Measurements from ENCODE around the gene CTIF.

The CTIF gene

GRCh38 chr18:48589797-48590519, 51.1 kb downstream of the CTIF start:
- TF ChIP-seq CTCF (IDR thresholded peaks at IDR 0.05; ENCODE audit: low read depth, low read length, missing control alignments), result no peak
- DNase-seq (ENCODE audit: extremely low read depth, low read depth), result no peak

GRCh38 chr18:48590678-48591077, 51.8 kb downstream of the CTIF start:
- peak; percentile 43 for DNase-seq (ENCODE audit: extremely low read depth, low read depth)
- H3K4me3 ChIP-seq (replicated peaks; ENCODE audit: low read depth, low read length), result no peak overlapping the region
- no peak for TF ChIP-seq CTCF (IDR thresholded peaks at IDR 0.05; ENCODE audit: low read depth, low read length, missing control alignments)

More at GRCh38 chr18:48589797-48590519, 51.1 kb downstream of the CTIF start:
- H3K4me3 ChIP-seq (replicated peaks; ENCODE audit: low read depth, low read length), result no peak overlapping the region

GRCh38 chr18:48592540-48593171, 53.8 kb downstream of the CTIF start:
- no peak overlapping the region for H3K4me3 ChIP-seq (replicated peaks; ENCODE audit: low read depth, low read length)
- TF ChIP-seq CTCF (IDR thresholded peaks at IDR 0.05; ENCODE audit: low read depth, low read length, missing control alignments), result no peak
- DNase-seq (ENCODE audit: extremely low read depth, low read depth), result no peak

- H3K4me3 ChIP-seq (replicated peaks; ENCODE audit: low read depth, low read length), result no peak overlapping the region
- no peak for DNase-seq (ENCODE audit: extremely low read depth, low read depth)
- TF ChIP-seq CTCF (IDR thresholded peaks at IDR 0.05; ENCODE audit: low read depth, low read length, missing control alignments), result no peak
These were observed 55.8 kb downstream of the CTIF start for GRCh38 chr18:48594471-48595094.

- no peak overlapping the region for H3K4me3 ChIP-seq (replicated peaks; ENCODE audit: low read depth, low read length)
- no peak for DNase-seq (ENCODE audit: extremely low read depth, low read depth)
- TF ChIP-seq CTCF (IDR thresholded peaks at IDR 0.05; ENCODE audit: low read depth, low read length, missing control alignments), result no peak
These were observed 56.9 kb downstream of the CTIF start for GRCh38 chr18:48595703-48596218.

GRCh38 chr18:48597110-48597509, 58.3 kb downstream of the CTIF start:
- no peak for DNase-seq (ENCODE audit: extremely low read depth, low read depth)
- H3K4me3 ChIP-seq (replicated peaks; ENCODE audit: low read depth, low read length), result no peak overlapping the region
- TF ChIP-seq CTCF (IDR thresholded peaks at IDR 0.05; ENCODE audit: low read depth, low read length, missing control alignments), result no peak

Measured in HFF-Myc (cell line).